Measurements from ENCODE around the gene SUSD1.

GRCh38 chr9:112097712-112098688, 77.1 kb downstream of the SUSD1 start:
- TF ChIP-seq CTCF (conservative IDR thresholded peaks at IDR 0.05; ENCODE audit: low read depth, low read length) (peak; percentile 81), EZH2phosphoT487 (IDR thresholded peaks at IDR 0.05; ENCODE audit: borderline replicate concordance, low read length) (no peak), EZH2 (IDR thresholded peaks at IDR 0.05; ENCODE audit: low read length, unreplicated experiment) (no peak)

All from PC-3 (cell line).